ENCODE results near the gene PRDM5.

- TF ChIP-seq, protein P1, sequence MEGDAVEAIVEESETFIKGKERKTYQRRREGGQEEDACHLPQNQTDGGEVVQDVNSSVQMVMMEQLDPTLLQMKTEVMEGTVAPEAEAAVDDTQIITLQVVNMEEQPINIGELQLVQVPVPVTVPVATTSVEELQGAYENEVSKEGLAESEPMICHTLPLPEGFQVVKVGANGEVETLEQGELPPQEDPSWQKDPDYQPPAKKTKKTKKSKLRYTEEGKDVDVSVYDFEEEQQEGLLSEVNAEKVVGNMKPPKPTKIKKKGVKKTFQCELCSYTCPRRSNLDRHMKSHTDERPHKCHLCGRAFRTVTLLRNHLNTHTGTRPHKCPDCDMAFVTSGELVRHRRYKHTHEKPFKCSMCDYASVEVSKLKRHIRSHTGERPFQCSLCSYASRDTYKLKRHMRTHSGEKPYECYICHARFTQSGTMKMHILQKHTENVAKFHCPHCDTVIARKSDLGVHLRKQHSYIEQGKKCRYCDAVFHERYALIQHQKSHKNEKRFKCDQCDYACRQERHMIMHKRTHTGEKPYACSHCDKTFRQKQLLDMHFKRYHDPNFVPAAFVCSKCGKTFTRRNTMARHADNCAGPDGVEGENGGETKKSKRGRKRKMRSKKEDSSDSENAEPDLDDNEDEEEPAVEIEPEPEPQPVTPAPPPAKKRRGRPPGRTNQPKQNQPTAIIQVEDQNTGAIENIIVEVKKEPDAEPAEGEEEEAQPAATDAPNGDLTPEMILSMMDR (IDR thresholded peaks at IDR 0.05) = no peak
- TF ChIP-seq POLR2A (IDR thresholded peaks at IDR 0.05) = no peak
Measured at GRCh38 chr4:120808475-120809141, 113.9 kb downstream of the PRDM5 start.

All from body of pancreas (tissue), 4 donors.